ENCODE measurements around the gene NAGLU. TPM values are rescaled to one million over a fixed set of nuclear protein-coding genes. Genes with fewer than 3 reads are reported as not detected.
A peak's percentile ranks its signal among the peaks of the same experiment; 100 is the strongest.

The NAGLU gene
- total and polyA plus RNA-seq, 2 of the 13 experiments (the other 11 are each of a cell fraction or from before 2014, with no cell fraction given), result 28.2 to 40.1 TPM

- TF ChIP-seq ZNF614 (CRISPR knock-in tag; IDR thresholded peaks at IDR 0.05; ENCODE audit: borderline replicate concordance), result no peak
- peak; percentile 56; the same call in 1 of the 2 replicates for TF ChIP-seq SKIL (CRISPR knock-in tag; IDR thresholded peaks at IDR 0.05; ENCODE audit: borderline replicate concordance)
- peak; percentile 49; the same call in 1 of the 2 replicates for TF ChIP-seq SIX4 (CRISPR knock-in tag; IDR thresholded peaks at IDR 0.05)
- TF ChIP-seq BHLHE40 (IDR thresholded peaks at IDR 0.05; ENCODE audit: low read length), result no peak
- TF ChIP-seq PHB2 (IDR thresholded peaks at IDR 0.05; ENCODE audit: partially characterized antibody), result no peak
- TF ChIP-seq YEATS4 (CRISPR knock-in tag; IDR thresholded peaks at IDR 0.05; ENCODE audit: borderline replicate concordance), result no peak
- TF ChIP-seq THYN1 (CRISPR knock-in tag; IDR thresholded peaks at IDR 0.05; ENCODE audit: borderline replicate concordance, low read depth), result no peak
- no peak for TF ChIP-seq ZNF891 (CRISPR knock-in tag; IDR thresholded peaks at IDR 0.05)
- TF ChIP-seq ZNF468 (CRISPR knock-in tag; IDR thresholded peaks at IDR 0.05), result no peak
- no peak for TF ChIP-seq ZNF577 (CRISPR knock-in tag; IDR thresholded peaks at IDR 0.05; ENCODE audit: borderline replicate concordance, low read depth)
- TF ChIP-seq ZSCAN12 (CRISPR knock-in tag; IDR thresholded peaks at IDR 0.05), result no peak
- no peak for TF ChIP-seq TP53 (CRISPR knock-in tag; conservative IDR thresholded peaks at IDR 0.05)
- no peak for TF ChIP-seq ZNF850 (CRISPR knock-in tag; conservative IDR thresholded peaks at IDR 0.05)
- TF ChIP-seq ZNF180 (CRISPR knock-in tag; IDR thresholded peaks at IDR 0.05; ENCODE audit: borderline replicate concordance, low read depth), result no peak
- TF ChIP-seq ZNF816 (CRISPR knock-in tag; IDR thresholded peaks at IDR 0.05; ENCODE audit: borderline replicate concordance), result no peak
- TF ChIP-seq ZBTB46 (CRISPR knock-in tag; IDR thresholded peaks at IDR 0.05; ENCODE audit: borderline replicate concordance), result no peak
- TF ChIP-seq TEAD2 (CRISPR knock-in tag; IDR thresholded peaks at IDR 0.05), result no peak
- TF ChIP-seq ZNF564 (CRISPR knock-in tag; IDR thresholded peaks at IDR 0.05), result peak; percentile 96
- TF ChIP-seq HMGXB3 (CRISPR knock-in tag; IDR thresholded peaks at IDR 0.05; ENCODE audit: borderline replicate concordance), result no peak
- 0 out of 2 replicates have a peak, but pooled peaks have one; percentile 16 for TF ChIP-seq MEF2D (CRISPR knock-in tag; IDR thresholded peaks at IDR 0.05)
- TF ChIP-seq ZMYM3 (CRISPR knock-in tag; IDR thresholded peaks at IDR 0.05), result peak; percentile 60; the same call in 1 of the 2 replicates
- no peak for TF ChIP-seq SATB2 (CRISPR knock-in tag; IDR thresholded peaks at IDR 0.05)
- TF ChIP-seq ZBTB7B (CRISPR knock-in tag; IDR thresholded peaks at IDR 0.05), result peak; percentile 96
- TF ChIP-seq MEIS1 (CRISPR knock-in tag; IDR thresholded peaks at IDR 0.05; ENCODE audit: borderline replicate concordance), result 0 out of 2 replicates have a peak, but pooled peaks have one; percentile 47
Measured at GRCh38 chr17:42522263-42522790, 13.7 kb upstream of the NAGLU start (continued).

Measured in HepG2 (cell line).